DND-41 (cell line): Measurements from ENCODE around the gene PJA1.

Experiments used
- ATAC-seq: fragments of 200-7000 bp; cut with Tn5 transposase; 3 replicates; pipeline ENCODE4 v1.9.1; 2021; ENCODE audit warnings: low read depth; ENCODE audit not compliant: insufficient read depth
- DNase-seq: peaks from one replicate; pipeline ENCODE4 v3.0.0-alpha.2; 2020
- H2AFZ ChIP-seq: 2 replicates; pipeline ENCODE4 v1.6.0; 2012; ENCODE audit warnings: low read depth, low read length
- H3K27ac ChIP-seq: 2 replicates; pipeline ENCODE4 v1.5.1; 2012; ENCODE audit warnings: low read length, inconsistent platforms
- H3K27me3 ChIP-seq: fragments of 200-600 bp; sonication (generic); 2 replicates; pipeline ENCODE4 v1.6.0; 2012; ENCODE audit warnings: low read length, mild to moderate bottlenecking, inconsistent platforms; ENCODE audit not compliant: insufficient read depth, poor library complexity
- H3K36me3 ChIP-seq: 2 replicates; pipeline ENCODE4 v1.5.1; 2012; ENCODE audit warnings: low read length, inconsistent platforms; ENCODE audit not compliant: insufficient read depth
- H3K4me1 ChIP-seq: 2 replicates; pipeline ENCODE4 v1.5.1; 2012; ENCODE audit warnings: mild to moderate bottlenecking, low read length; ENCODE audit not compliant: insufficient read depth
- H3K4me2 ChIP-seq: 2 replicates; pipeline ENCODE4 v1.6.0; 2012; ENCODE audit warnings: mild to moderate bottlenecking, moderate library complexity, low read length, inconsistent platforms; ENCODE audit not compliant: insufficient read depth
- H3K4me3 ChIP-seq, 2 experiments: fragments of 200-600 bp in 1 of 2; shearing (Covaris generic) in 1 of 2; 2 replicates each; pipeline ENCODE4 v1.5.1; 2012 to 2016; ENCODE audit warnings: inconsistent platforms in 2 of 2, low read length in 2 of 2, mild to moderate bottlenecking in 2 of 2, low read depth in 1 of 2, moderate library complexity in 1 of 2
- H3K79me2 ChIP-seq: 2 replicates; pipeline ENCODE4 v1.6.0; 2012; ENCODE audit warnings: low read length, inconsistent platforms; ENCODE audit not compliant: insufficient read depth
- H3K9ac ChIP-seq: 2 replicates; pipeline ENCODE4 v1.6.0; 2012; ENCODE audit warnings: low read depth, mild to moderate bottlenecking, inconsistent platforms, low read length, moderate library complexity
- H3K9me3 ChIP-seq: 2 replicates; pipeline ENCODE4 v1.5.1; 2012; ENCODE audit warnings: low read length, moderate library complexity, mild to moderate bottlenecking, inconsistent platforms; ENCODE audit not compliant: insufficient read depth, severe bottlenecking
- H4K20me1 ChIP-seq: 2 replicates; pipeline ENCODE4 v1.6.0; 2012; ENCODE audit warnings: low read length; ENCODE audit not compliant: insufficient read depth
- EZH2 ChIP-seq: IDR thresholded peaks from 3 replicates; pipeline ENCODE4 v1.6.1; 2012; ENCODE audit warnings: borderline replicate concordance, low read depth, mild to moderate bottlenecking, moderate library complexity, low read length, inconsistent platforms; ENCODE audit not compliant: severe bottlenecking
- TF ChIP-seq, protein P1 (sequence below): IDR thresholded peaks from 2 replicates; pipeline ENCODE4 v1.5.1; 2012; ENCODE audit warnings: borderline replicate concordance, low read length, moderate library complexity, mild to moderate bottlenecking; ENCODE audit not compliant: poor library complexity, severe bottlenecking; ENCODE audit errors: extremely low read depth

The PJA1 gene

DNA sequence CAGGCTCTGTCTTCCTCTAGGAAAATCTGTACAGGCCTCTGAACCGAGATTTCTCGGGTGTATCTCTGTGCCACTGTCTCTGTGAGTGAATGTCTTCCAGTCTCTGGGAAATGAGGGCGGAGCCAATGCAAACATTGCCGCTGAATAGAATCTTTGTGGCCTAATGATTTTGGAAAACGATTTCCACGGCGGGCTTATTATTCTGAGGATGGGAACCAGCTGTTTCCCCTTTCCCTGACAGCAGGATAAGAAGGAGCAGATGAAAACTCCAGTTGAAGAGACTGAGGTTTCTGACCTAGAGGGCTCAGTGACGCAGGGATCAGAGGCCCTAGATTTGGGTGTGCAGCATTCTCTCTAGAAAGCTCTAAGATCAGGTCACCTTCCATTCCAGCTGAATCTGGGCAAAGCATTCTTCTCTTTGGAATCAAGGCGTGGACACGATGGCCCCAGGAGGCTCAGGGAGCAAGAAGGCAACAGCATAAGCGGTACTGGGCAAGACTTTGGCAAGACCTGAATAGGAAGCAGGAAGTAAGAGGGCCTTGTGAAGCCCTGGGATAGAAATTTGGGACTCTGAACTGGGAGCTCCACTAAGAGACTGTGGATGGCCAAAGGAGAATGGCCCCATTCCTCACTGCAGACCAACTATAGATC lies 47.3 kb downstream of the PJA1 start:
- no peaks in the 10 kb centered on the region for H3K79me2 ChIP-seq
- H3K27ac ChIP-seq: no peak overlapping the region
- DNase-seq: no peak
- no peak for ATAC-seq
- no peak overlapping the region for H2AFZ ChIP-seq
- H3K4me1 ChIP-seq: no peaks in the 10 kb centered on the region
- no peaks in the 10 kb centered on the region for H3K9me3 ChIP-seq
- no peaks in the 10 kb centered on the region for H3K36me3 ChIP-seq
- TF ChIP-seq EZH2: no peak
- TF ChIP-seq, protein P1, sequence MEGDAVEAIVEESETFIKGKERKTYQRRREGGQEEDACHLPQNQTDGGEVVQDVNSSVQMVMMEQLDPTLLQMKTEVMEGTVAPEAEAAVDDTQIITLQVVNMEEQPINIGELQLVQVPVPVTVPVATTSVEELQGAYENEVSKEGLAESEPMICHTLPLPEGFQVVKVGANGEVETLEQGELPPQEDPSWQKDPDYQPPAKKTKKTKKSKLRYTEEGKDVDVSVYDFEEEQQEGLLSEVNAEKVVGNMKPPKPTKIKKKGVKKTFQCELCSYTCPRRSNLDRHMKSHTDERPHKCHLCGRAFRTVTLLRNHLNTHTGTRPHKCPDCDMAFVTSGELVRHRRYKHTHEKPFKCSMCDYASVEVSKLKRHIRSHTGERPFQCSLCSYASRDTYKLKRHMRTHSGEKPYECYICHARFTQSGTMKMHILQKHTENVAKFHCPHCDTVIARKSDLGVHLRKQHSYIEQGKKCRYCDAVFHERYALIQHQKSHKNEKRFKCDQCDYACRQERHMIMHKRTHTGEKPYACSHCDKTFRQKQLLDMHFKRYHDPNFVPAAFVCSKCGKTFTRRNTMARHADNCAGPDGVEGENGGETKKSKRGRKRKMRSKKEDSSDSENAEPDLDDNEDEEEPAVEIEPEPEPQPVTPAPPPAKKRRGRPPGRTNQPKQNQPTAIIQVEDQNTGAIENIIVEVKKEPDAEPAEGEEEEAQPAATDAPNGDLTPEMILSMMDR: no peak
- no peak overlapping the region for H3K4me2 ChIP-seq
- H3K9ac ChIP-seq: no peak overlapping the region
- no peak overlapping the region for H3K4me3 ChIP-seq
- H3K27me3 ChIP-seq: no peaks in the 10 kb centered on the region
- no peaks in the 10 kb centered on the region for H4K20me1 ChIP-seq

DNA sequence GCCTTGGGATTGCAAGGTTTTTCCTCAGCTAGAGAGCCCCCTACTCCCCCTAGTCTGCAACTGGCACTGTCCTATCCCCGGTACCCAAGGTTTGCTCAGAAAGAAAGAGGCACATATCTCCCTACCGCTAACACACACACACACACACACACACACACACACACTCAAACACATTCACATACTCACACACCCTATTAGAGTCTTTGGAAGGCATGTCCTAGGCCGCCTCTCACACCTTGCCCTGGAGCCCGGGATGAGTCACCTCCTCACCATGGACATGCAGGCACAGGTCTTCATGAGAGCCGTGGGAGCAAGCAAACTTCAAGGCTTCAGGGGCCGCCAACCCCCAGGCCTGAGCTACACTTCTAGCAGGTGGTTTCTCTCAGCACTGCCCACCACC lies 49.2 kb downstream of the PJA1 start:
- no peak overlapping the region for H3K4me2 ChIP-seq

DNA sequence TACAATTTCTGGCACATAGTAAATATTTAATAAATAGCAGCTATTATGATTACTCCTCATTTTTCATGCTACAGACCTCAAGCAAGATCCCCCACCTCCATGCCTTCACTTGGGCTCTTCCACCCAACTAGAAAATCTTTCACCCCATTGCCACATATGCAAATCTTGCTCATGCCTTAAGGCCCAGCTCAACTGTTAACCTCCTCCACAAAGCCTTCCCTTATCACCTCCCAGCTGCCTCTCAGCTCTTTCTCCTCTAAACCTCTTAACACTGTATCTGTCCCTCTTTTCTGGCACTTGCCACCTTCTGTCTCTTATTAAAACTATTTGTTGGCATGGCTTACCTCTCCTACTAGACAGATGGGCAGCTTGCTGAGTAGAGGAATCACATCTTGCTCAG lies 51.5 kb downstream of the PJA1 start:
- Histone ChIP-seq H3K9ac (no peak overlapping the region), H3K9me3 (no peaks in the 10 kb centered on the region), H4K20me1 (no peaks in the 10 kb centered on the region), H3K27ac (no peak overlapping the region), H2AFZ (no peak overlapping the region), H3K36me3 (no peaks in the 10 kb centered on the region), H3K4me1 (no peaks in the 10 kb centered on the region), H3K4me3 (no peak overlapping the region), H3K79me2 (no peaks in the 10 kb centered on the region), H3K4me2 (no peak overlapping the region), H3K27me3 (no peaks in the 10 kb centered on the region)
- ATAC-seq (no peak), DNase-seq (no peak)
- TF ChIP-seq, protein P1: no peak
- no peak for TF ChIP-seq EZH2

More for the DNA sequence above, 49.2 kb downstream of the PJA1 start:
- no peak for DNase-seq
- Histone ChIP-seq H3K4me3 (no peak overlapping the region), H3K9me3 (no peaks in the 10 kb centered on the region), H4K20me1 (no peaks in the 10 kb centered on the region), H3K27me3 (no peaks in the 10 kb centered on the region), H3K27ac (no peak overlapping the region), H2AFZ (no peak overlapping the region), H3K36me3 (no peaks in the 10 kb centered on the region), H3K79me2 (no peaks in the 10 kb centered on the region), H3K4me1 (no peaks in the 10 kb centered on the region), H3K9ac (no peak overlapping the region)
- no peak for ATAC-seq
- TF ChIP-seq EZH2: no peak
- TF ChIP-seq, protein P1: no peak
